CD14-positive monocyte (primary cell): Measurements from ENCODE around the gene RC3H2. TPM values are rescaled to one million over a fixed set of nuclear protein-coding genes. Genes with fewer than 3 reads are reported as not detected.
"Not testable (repeated sequence)": the region's sequence is repeated elsewhere in the genome, so short reads cannot be mapped to it uniquely, and the experiment has no call there.

Experiments
- DNase-seq, 3 donors: peaks; one replicate each; pipeline ENCODE4 v3.0.0-alpha.2; 2011 to 2022
- H2AFZ ChIP-seq: 2 replicates; pipeline ENCODE4 v1.6.0; 2012; ENCODE audit warnings: mild to moderate bottlenecking, low read depth, low read length, inconsistent platforms; ENCODE audit not compliant: insufficient read depth, poor library complexity, severe bottlenecking
- H3K27ac ChIP-seq, 2 donors: 1 replicate in 1 of 2; 2 replicates in 1 of 2; pipeline ENCODE4 v1.5.1; 2012 to 2013; ENCODE audit warnings: low read length in 2 of 2, control low read depth in 1 of 2, inconsistent platforms in 1 of 2, low read depth in 1 of 2, mild to moderate bottlenecking in 1 of 2
- H3K27me3 ChIP-seq, 2 donors: one replicate each; pipeline versions ENCODE4 v1.6.0 to v1.6.1; 2011 to 2013; ENCODE audit warnings: low read length in 2 of 2; ENCODE audit not compliant: control insufficient read depth in 2 of 2, insufficient read depth in 2 of 2
- H3K36me3 ChIP-seq, 2 donors: replicated peaks in 1 of 2; 1 replicate in 1 of 2; 2 replicates in 1 of 2; pipeline versions ENCODE4 v1.5.1 to v1.6.1; 2012 to 2013; ENCODE audit warnings: low read length in 2 of 2, control low read depth in 1 of 2, inconsistent platforms in 1 of 2, mild to moderate bottlenecking in 1 of 2; ENCODE audit not compliant: insufficient read depth in 2 of 2, control insufficient read depth in 1 of 2
- H3K4me1 ChIP-seq, 2 donors: 1 replicate in 1 of 2; 2 replicates in 1 of 2; pipeline versions ENCODE4 v1.5.1 to v1.6.1; 2012 to 2013; ENCODE audit warnings: low read length in 2 of 2, control low read depth in 1 of 2, inconsistent platforms in 1 of 2, mild to moderate bottlenecking in 1 of 2, moderate library complexity in 1 of 2; ENCODE audit not compliant: insufficient read depth in 2 of 2, control insufficient read depth in 1 of 2
- H3K4me2 ChIP-seq: replicated peaks from 2 replicates; pipeline ENCODE3; 2012; ENCODE audit warnings: low read length, moderate library complexity, mild to moderate bottlenecking; ENCODE audit not compliant: poor library complexity, severe bottlenecking; ENCODE audit errors: extremely low read depth
- H3K4me3 ChIP-seq, 3 experiments: fragments of 200-600 bp in 1 of 3; sonication (generic) in 1 of 3; replicated peaks in 1 of 3; 1 replicate in 2 of 3; 2 replicates in 1 of 3; pipeline ENCODE4 v1.5.1; 2011 to 2013; ENCODE audit warnings: low read length in 3 of 3, mild to moderate bottlenecking in 3 of 3, control low read depth in 2 of 3, low read depth in 2 of 3, inconsistent platforms in 1 of 3, moderate library complexity in 1 of 3
- H3K79me2 ChIP-seq: 2 replicates; pipeline ENCODE4 v1.6.0; 2012; ENCODE audit warnings: mild to moderate bottlenecking, control low read depth, inconsistent platforms, low read length, moderate library complexity; ENCODE audit not compliant: insufficient read depth
- H3K9ac ChIP-seq: 2 replicates; pipeline ENCODE4 v1.6.0; 2017; ENCODE audit warnings: low read length, mild to moderate bottlenecking; ENCODE audit not compliant: insufficient read depth, poor library complexity, severe bottlenecking
- H3K9me3 ChIP-seq, 2 donors: replicated peaks in 1 of 2; 1 replicate in 1 of 2; 2 replicates in 1 of 2; pipeline versions ENCODE4 v1.5.1 to v1.6.1; 2012 to 2013; ENCODE audit warnings: low read length in 2 of 2, control low read depth in 1 of 2; ENCODE audit not compliant: control insufficient read depth in 1 of 2, insufficient read depth in 1 of 2
- H4K20me1 ChIP-seq: 2 replicates; pipeline ENCODE4 v1.6.0; 2012; ENCODE audit warnings: mild to moderate bottlenecking, low read length, control low read depth, moderate library complexity; ENCODE audit not compliant: insufficient read depth
- H3K27ac Mint-ChIP-seq, 7 donors: one replicate each; pipeline ENCODE4 v1.8.0; 2020; ENCODE audit warnings: mild to moderate bottlenecking in 7 of 7, mixed read lengths in 7 of 7, moderate library complexity in 6 of 7, inconsistent platforms in 2 of 7
- H3K27me3 Mint-ChIP-seq, 3 donors: one replicate each; pipeline ENCODE4 v1.8.0; 2021 to 2022; ENCODE audit warnings: low read depth in 3 of 3, mild to moderate bottlenecking in 3 of 3, mixed read lengths in 3 of 3, moderate library complexity in 3 of 3, inconsistent platforms in 1 of 3
- H3K36me3 Mint-ChIP-seq, 2 donors: one replicate each; pipeline ENCODE4 v1.8.0; 2020; ENCODE audit warnings: mixed read lengths in 2 of 2, inconsistent platforms in 1 of 2, mild to moderate bottlenecking in 1 of 2
- H3K4me1 Mint-ChIP-seq: one replicate; pipeline ENCODE4 v1.8.0; 2020; ENCODE audit warnings: mild to moderate bottlenecking, mixed read lengths
- H3K4me3 Mint-ChIP-seq, 2 donors: one replicate each; pipeline ENCODE4 v1.8.0; 2020; ENCODE audit warnings: mild to moderate bottlenecking in 2 of 2, mixed read lengths in 2 of 2, moderate library complexity in 1 of 2
- H3K9me3 Mint-ChIP-seq, 7 donors: one replicate each; pipeline ENCODE4 v1.8.0; 2020 to 2022; ENCODE audit warnings: mixed read lengths in 7 of 7, mild to moderate bottlenecking in 6 of 7, moderate library complexity in 6 of 7, inconsistent platforms in 2 of 7
- WGBS: methylation state at CpG from one replicate; pipeline ENCODE4 v1.1.5; 2013; ENCODE audit warnings: missing lambda C conversion rate; ENCODE audit not compliant: insufficient coverage; 5-methylcytosine and 5-hydroxymethylcytosine counted together
- intact Hi-C, 2 donors: fragments of 100-400 bp; cut with micrococcal nuclease; formaldehyde crosslinking; loops; one replicate each; pipeline versions ENCODE4 v1.15.0 to v1.15.1; 2023
- polyA plus RNA-seq, 3 donors: library from polyadenylated mRNA; depleted of rRNA in 1 of 3; unstranded in 2 of 3; stranded (reverse) in 1 of 3; fragments of 300-500 nt in 2 of 3; fragments of >200 nt in 1 of 3; fragmentation: Illumina TruSeq in 2 of 3; gene quantifications; 1 replicate in 2 of 3; 2 replicates in 1 of 3; pipeline ENCODE4 v1.2.3, GENCODE V29; 2012 to 2021
- TF ChIP-seq, protein P1 (sequence below): fragments of 200-600 bp; IDR thresholded peaks from one replicate; pipeline ENCODE4 v1.8.0; 2022; ENCODE audit warnings: antibody characterized with exemption, mild to moderate bottlenecking

Gene RC3H2
- polyA plus RNA-seq, 3 donors, result 11.3 to 24.6 (median 11.8) TPM

DNA sequence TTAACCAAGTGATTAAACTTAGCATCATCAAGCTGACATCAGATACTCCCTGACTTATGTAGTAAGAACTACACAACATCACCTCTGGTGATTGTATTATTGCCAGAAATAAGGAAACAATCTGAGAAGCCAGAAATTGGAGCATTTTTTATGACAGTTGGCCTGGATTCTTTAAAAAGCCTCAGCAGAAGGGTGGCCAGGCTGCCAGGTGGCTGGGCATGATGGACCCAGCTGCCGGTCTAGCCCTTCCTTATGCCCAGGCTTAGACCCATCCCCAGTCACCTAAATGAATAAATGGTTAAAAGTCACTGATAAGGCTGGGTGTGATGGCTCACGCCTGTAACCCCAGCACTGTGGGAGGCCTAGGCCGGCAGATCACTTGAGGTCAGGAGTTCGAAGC, 92.4 kb downstream of the RC3H2 start:
- Histone ChIP-seq H3K27ac (no peak overlapping the region), H4K20me1 (no peaks in the 10 kb centered on the region), H3K36me3 (peaks cover 7 to 9% of the 10 kb centered on the region in 2 donors), H3K9me3 (no peaks in the 10 kb centered on the region), H3K79me2 (no peaks in the 10 kb centered on the region), H3K9ac (no peak overlapping the region), H2AFZ (no peak overlapping the region), H3K4me2 (no peak overlapping the region), H3K4me1 (peaks cover 21 to 22% of the 10 kb centered on the region in 2 donors), H3K4me3 (no peak overlapping the region), H3K27me3 (no peaks in the 10 kb centered on the region)
- no peak overlapping the region for H3K27ac Mint-ChIP-seq
- peaks cover 24% of the 10 kb centered on the region for H3K4me1 Mint-ChIP-seq
- intact Hi-C loops, result loop anchor here in 1 of 2 donors (5.0 to 10.0 kb wide), 4 partner anchors 345 to 718 kb away; partner anchors contain the start of gene TTLL11
- TF ChIP-seq, protein P1, sequence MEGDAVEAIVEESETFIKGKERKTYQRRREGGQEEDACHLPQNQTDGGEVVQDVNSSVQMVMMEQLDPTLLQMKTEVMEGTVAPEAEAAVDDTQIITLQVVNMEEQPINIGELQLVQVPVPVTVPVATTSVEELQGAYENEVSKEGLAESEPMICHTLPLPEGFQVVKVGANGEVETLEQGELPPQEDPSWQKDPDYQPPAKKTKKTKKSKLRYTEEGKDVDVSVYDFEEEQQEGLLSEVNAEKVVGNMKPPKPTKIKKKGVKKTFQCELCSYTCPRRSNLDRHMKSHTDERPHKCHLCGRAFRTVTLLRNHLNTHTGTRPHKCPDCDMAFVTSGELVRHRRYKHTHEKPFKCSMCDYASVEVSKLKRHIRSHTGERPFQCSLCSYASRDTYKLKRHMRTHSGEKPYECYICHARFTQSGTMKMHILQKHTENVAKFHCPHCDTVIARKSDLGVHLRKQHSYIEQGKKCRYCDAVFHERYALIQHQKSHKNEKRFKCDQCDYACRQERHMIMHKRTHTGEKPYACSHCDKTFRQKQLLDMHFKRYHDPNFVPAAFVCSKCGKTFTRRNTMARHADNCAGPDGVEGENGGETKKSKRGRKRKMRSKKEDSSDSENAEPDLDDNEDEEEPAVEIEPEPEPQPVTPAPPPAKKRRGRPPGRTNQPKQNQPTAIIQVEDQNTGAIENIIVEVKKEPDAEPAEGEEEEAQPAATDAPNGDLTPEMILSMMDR, result no peak
- WGBS, result 100% methylated on average over 2 of the region's 4 CpGs
- no peak for DNase-seq
- peaks cover 9 to 12% of the 10 kb centered on the region in 2 donors for H3K36me3 Mint-ChIP-seq
- no peaks in the 10 kb centered on the region for H3K9me3 Mint-ChIP-seq
- no peak overlapping the region for H3K4me3 Mint-ChIP-seq
- H3K27me3 Mint-ChIP-seq, result peaks cover 0 to 7% (median 0%) of the 10 kb centered on the region in 3 donors

DNA sequence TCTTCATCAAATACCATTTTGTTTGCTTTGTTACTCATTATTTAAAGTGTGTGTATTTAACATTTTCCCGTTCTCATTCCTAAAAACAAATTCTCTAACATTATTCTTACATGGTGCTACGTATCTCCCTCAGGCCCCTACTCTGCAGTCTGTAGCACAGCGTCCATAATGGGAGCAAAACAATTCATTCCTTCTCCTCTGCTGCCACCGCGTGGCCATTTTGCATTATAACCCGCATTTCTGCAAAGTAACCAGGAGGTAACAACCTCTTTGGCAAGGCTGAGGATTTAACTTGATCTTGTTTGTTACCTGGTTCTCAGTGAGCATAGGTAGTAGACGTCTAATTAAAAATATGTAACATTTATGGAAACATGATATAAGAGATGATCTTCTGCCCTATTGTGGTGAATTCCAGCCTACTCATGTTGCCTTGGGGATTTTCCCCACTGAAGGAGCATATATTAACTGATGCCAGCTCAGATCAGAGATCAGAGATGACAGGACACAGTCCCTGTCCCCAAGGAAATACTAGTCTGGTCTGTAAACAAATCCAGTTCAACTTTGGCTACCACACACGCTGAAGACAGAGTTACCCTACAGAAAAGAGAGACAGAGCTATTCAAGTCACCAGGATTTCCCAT, 94.7 kb downstream of the RC3H2 start:
- Mint-ChIP-seq H3K27me3 (peaks cover 0 to 7% (median 0%) of the 10 kb centered on the region in 3 donors), H3K27ac (no peak overlapping the region), H3K9me3 (peaks cover 0 to 5% (median 0%) of the 10 kb centered on the region in 7 donors), H3K4me1 (peaks cover 9% of the 10 kb centered on the region), H3K36me3 (peaks cover 0 to 2% of the 10 kb centered on the region in 2 donors), H3K4me3 (no peak overlapping the region)
- TF ChIP-seq, protein P1, result peak; percentile 85
- peaks cover 8 to 10% of the 10 kb centered on the region in 2 donors for H3K4me1 ChIP-seq
- no peaks in the 10 kb centered on the region for H3K9me3 ChIP-seq
- intact Hi-C loops, result loop anchor here in 1 of 2 donors (5.0 to 10.0 kb wide), 4 partner anchors 343 to 716 kb away; partner anchors contain the start of gene TTLL11
- 10% methylated on average over 2 of the region's 8 CpGs for WGBS
- peak; percentile 59 to 77 (median 63) for DNase-seq
- H3K4me3 ChIP-seq, result no peak overlapping the region
- H3K79me2 ChIP-seq, result no peaks in the 10 kb centered on the region
- H3K36me3 ChIP-seq, result no peaks in the 10 kb centered on the region
- H4K20me1 ChIP-seq, result no peaks in the 10 kb centered on the region
- H3K9ac ChIP-seq, result no peak overlapping the region
- H2AFZ ChIP-seq, result no peak overlapping the region
- no peaks in the 10 kb centered on the region for H3K27me3 ChIP-seq
- H3K4me2 ChIP-seq, result no peak overlapping the region
- no peak overlapping the region for H3K27ac ChIP-seq

DNA sequence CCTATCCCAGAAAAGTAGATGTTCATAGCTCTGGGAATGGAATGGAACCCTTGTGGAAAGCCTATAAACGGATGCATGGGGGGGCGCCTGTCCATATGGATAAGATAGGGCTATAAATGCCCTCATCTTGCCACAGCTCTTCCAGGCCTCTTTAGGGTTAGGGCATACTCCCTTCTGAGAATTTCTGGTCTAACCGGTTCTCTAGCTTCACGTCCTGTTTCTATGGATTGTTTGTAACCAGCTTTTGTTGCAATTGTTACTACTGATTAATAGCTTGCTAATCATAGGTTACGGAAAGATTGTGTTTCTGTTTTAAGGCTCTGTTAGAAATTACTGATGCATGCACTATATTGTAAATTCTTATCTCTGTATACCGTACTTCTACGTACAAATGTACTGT, 95.9 kb downstream of the RC3H2 start:
- not testable (repeated sequence) for H3K79me2 ChIP-seq, H3K9me3 Mint-ChIP-seq, H3K4me2 ChIP-seq, H3K36me3 ChIP-seq, H3K4me3 ChIP-seq, H3K4me1 ChIP-seq, H4K20me1 ChIP-seq, H3K9ac ChIP-seq, DNase-seq, H3K9me3 ChIP-seq, H3K36me3 Mint-ChIP-seq, H3K27ac ChIP-seq, H3K4me1 Mint-ChIP-seq, H2AFZ ChIP-seq, H3K4me3 Mint-ChIP-seq, H3K27me3 Mint-ChIP-seq, H3K27ac Mint-ChIP-seq, H3K27me3 ChIP-seq
- intact Hi-C loops, result loop anchor here in 1 of 2 donors (10.0 kb wide), 1 partner anchor 344 kb away; no protein-coding TSS in a partner anchor
- WGBS, result 94% methylated on average over 3 of the region's 7 CpGs
